Measurements from ENCODE around the gene SUDS3. TPM values are rescaled to one million over a fixed set of nuclear protein-coding genes. Genes with fewer than 3 reads are reported as not detected.
"Not testable (repeated sequence)": the region's sequence is repeated elsewhere in the genome, so short reads cannot be mapped to it uniquely, and the experiment has no call there.

SUDS3 gene
- total RNA-seq, 6 experiments from 2014 or later: 9.7 to 15.9 (median 13.6) TPM

GRCh38 chr12:118402251-118402650 lies 25.9 kb downstream of the SUDS3 start:
- DNase-seq (no peak), ATAC-seq (no peak)
- TF ChIP-seq POLR2A (IDR thresholded peaks at IDR 0.05) (no peak), CTCF (IDR thresholded peaks at IDR 0.05) (no peak)
- H3K27me3 ChIP-seq: no peaks in the 10 kb centered on the region
- no peak overlapping the region for H3K27ac ChIP-seq
- H3K36me3 ChIP-seq: peaks cover 0 to 48% (median 11%) of the 10 kb centered on the region in 4 donors
- H3K4me1 ChIP-seq: no peaks in the 10 kb centered on the region
- intact Hi-C loops (cut with DNase I): no loop called here
- no peak overlapping the region for H3K4me3 ChIP-seq
- no peaks in the 10 kb centered on the region for H3K9me3 ChIP-seq
- WGBS (ENCODE audit: insufficient coverage, low coverage, low lambda C conversion rate, missing lambda C conversion rate): 82% methylated on average over 4 of the region's 6 CpGs

GRCh38 chr12:118404876-118405521 lies 28.6 kb downstream of the SUDS3 start:
- intact Hi-C loops (cut with DNase I): no loop called here
- Histone ChIP-seq H3K9me3 (no peaks in the 10 kb centered on the region), H3K4me3 (no peak overlapping the region), H3K4me1 (no peaks in the 10 kb centered on the region), H3K27ac (no peak overlapping the region), H3K36me3 (peaks cover 0 to 38% (median 6%) of the 10 kb centered on the region in 4 donors), H3K27me3 (no peaks in the 10 kb centered on the region)
- peak in 2 of 3 donors; percentile 43 to 49 for DNase-seq
- TF ChIP-seq CTCF (IDR thresholded peaks at IDR 0.05) (peak; percentile 69 to 78 (median 76)), POLR2A (IDR thresholded peaks at IDR 0.05) (no peak)
- peak; percentile 53 to 65 (median 60) for ATAC-seq
- 29% methylated on average over 4 of the region's 4 CpGs for WGBS (ENCODE audit: insufficient coverage, low coverage, low lambda C conversion rate, missing lambda C conversion rate)

DNA sequence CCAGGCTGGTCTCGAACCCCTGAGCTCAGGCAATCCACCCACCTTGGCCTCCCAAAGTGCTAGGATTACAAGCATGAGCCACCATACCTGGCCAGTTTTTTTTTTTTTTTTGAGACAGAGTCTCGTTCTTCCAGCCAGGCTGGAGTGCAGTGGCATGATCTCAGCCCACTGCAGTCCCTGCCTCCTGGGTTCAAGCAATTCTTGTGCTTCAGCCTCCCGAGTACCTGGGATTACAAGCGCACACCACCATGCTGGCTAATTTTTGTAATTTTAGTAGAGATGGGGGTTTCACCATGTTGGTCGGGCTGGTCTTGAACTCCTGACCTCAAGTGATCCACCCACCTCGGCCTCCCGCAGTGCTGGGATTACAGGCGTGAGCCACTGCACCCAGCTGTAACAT lies 31.9 kb downstream of the SUDS3 start:
- H3K36me3 ChIP-seq: peaks cover 0 to 39% (median 13%) of the 10 kb centered on the region in 4 donors
- intact Hi-C loops (cut with DNase I); ATAC-seq: not testable (repeated sequence)

DNA sequence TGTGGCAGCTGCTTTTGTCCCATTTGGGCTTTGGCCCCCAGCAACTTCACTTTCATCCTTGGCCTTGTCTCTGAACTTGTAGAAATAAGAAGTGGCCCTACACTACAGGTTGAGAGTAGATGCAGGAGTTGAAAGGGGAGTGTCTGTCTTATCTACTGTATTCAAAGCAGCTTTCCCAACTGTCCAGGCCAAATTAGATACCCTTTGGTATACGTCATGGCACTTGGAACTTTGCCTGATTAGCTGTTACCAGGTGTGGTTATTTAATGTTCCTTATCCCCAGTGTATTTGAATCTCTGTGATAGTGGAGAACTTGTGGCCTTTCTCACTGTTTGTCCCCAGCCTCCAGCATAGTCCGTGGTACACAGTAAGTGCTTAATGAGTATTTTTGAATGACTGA lies 33.5 kb downstream of the SUDS3 start:
- TF ChIP-seq POLR2A (IDR thresholded peaks at IDR 0.05) (no peak), CTCF (IDR thresholded peaks at IDR 0.05) (no peak)
- H3K36me3 ChIP-seq: peaks cover 0 to 42% (median 18%) of the 10 kb centered on the region in 4 donors
- no peaks in the 10 kb centered on the region for H3K9me3 ChIP-seq
- H3K27ac ChIP-seq: no peak overlapping the region
- ATAC-seq (no peak), DNase-seq (no peak)
- H3K4me1 ChIP-seq: no peaks in the 10 kb centered on the region
- WGBS (ENCODE audit: insufficient coverage, low coverage, low lambda C conversion rate, missing lambda C conversion rate): 76% methylated on average over 2 of the region's 2 CpGs
- no peaks in the 10 kb centered on the region for H3K27me3 ChIP-seq
- H3K4me3 ChIP-seq: no peak overlapping the region
- intact Hi-C loops (cut with DNase I): no loop called here

More for the DNA sequence above, 31.9 kb downstream of the SUDS3 start:
- not testable (repeated sequence) for H3K4me3 ChIP-seq, H3K4me1 ChIP-seq, H3K9me3 ChIP-seq, H3K27me3 ChIP-seq, H3K27ac ChIP-seq, DNase-seq
- 94% methylated on average over 8 of the region's 8 CpGs for WGBS (ENCODE audit: insufficient coverage, low coverage, low lambda C conversion rate, missing lambda C conversion rate)

- 40% methylated on average over 3 of the region's 3 CpGs for WGBS (ENCODE audit: insufficient coverage, low coverage, low lambda C conversion rate, missing lambda C conversion rate)
These were observed 41.6 kb downstream of the SUDS3 start for GRCh38 chr12:118417942-118418341.

More at GRCh38 chr12:118417942-118418341, 41.6 kb downstream of the SUDS3 start:
- TF ChIP-seq CTCF (IDR thresholded peaks at IDR 0.05): no peak
- TF ChIP-seq POLR2A (IDR thresholded peaks at IDR 0.05): no peak
- no peak overlapping the region for H3K27ac ChIP-seq
- no peak overlapping the region for H3K4me3 ChIP-seq
- intact Hi-C loops (cut with DNase I): no loop called here
- peaks cover 0 to 36% (median 11%) of the 10 kb centered on the region in 4 donors for H3K36me3 ChIP-seq
- DNase-seq (no peak), ATAC-seq (peak in 2 of 4 donors; percentile 44 to 51)
- H3K4me1 ChIP-seq: peaks cover 0 to 6% (median 0%) of the 10 kb centered on the region in 4 donors
- no peaks in the 10 kb centered on the region for H3K9me3 ChIP-seq
- no peaks in the 10 kb centered on the region for H3K27me3 ChIP-seq

Measured in right lobe of liver (tissue), 6 donors.